Measurements from ENCODE around the gene SPG7.
"Not testable (repeated sequence)": the region's sequence is repeated elsewhere in the genome, so short reads cannot be mapped to it uniquely, and the experiment has no call there.

- TF ChIP-seq, protein P1, sequence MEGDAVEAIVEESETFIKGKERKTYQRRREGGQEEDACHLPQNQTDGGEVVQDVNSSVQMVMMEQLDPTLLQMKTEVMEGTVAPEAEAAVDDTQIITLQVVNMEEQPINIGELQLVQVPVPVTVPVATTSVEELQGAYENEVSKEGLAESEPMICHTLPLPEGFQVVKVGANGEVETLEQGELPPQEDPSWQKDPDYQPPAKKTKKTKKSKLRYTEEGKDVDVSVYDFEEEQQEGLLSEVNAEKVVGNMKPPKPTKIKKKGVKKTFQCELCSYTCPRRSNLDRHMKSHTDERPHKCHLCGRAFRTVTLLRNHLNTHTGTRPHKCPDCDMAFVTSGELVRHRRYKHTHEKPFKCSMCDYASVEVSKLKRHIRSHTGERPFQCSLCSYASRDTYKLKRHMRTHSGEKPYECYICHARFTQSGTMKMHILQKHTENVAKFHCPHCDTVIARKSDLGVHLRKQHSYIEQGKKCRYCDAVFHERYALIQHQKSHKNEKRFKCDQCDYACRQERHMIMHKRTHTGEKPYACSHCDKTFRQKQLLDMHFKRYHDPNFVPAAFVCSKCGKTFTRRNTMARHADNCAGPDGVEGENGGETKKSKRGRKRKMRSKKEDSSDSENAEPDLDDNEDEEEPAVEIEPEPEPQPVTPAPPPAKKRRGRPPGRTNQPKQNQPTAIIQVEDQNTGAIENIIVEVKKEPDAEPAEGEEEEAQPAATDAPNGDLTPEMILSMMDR (IDR thresholded peaks at IDR 0.05; ENCODE audit: insufficient read depth, low read depth, low read length): not testable (repeated sequence)
- TF ChIP-seq EZH2 (IDR thresholded peaks at IDR 0.05; ENCODE audit: insufficient read depth, low read length): not testable (repeated sequence)
Measured at GRCh38 chr16:89570983-89571598, 62.9 kb downstream of the SPG7 start.

Measured in astrocyte (in vitro differentiated cells and primary cell).